GM12872 (cell line): Measurements from ENCODE around the gene LRP3.

Experiments
- TF ChIP-seq, protein P1 (sequence below): IDR thresholded peaks from 3 replicates; pipeline ENCODE4 v1.5.1; 2011; ENCODE audit warnings: low read depth, mild to moderate bottlenecking, low read length, moderate library complexity; ENCODE audit not compliant: insufficient read depth

The LRP3 gene

DNA sequence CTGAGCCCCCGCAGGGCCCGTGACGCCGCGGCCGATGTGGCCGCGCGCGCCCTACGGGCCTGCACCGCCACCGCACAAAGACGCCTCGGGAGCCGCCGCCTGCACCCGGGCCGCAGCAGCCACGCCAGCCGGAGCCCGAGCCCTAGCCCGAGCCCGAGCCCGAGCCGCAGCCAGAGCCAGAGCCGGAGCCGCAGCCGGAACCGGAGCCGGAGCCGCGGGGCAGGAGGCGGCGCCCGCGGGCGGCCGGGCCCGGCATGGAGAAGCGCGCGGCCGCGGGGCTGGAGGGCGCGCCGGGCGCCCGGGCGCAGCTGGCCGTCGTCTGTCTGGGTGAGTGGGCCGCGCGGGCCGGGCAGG is 379 bp downstream of the LRP3 start:
- TF ChIP-seq, protein P1, sequence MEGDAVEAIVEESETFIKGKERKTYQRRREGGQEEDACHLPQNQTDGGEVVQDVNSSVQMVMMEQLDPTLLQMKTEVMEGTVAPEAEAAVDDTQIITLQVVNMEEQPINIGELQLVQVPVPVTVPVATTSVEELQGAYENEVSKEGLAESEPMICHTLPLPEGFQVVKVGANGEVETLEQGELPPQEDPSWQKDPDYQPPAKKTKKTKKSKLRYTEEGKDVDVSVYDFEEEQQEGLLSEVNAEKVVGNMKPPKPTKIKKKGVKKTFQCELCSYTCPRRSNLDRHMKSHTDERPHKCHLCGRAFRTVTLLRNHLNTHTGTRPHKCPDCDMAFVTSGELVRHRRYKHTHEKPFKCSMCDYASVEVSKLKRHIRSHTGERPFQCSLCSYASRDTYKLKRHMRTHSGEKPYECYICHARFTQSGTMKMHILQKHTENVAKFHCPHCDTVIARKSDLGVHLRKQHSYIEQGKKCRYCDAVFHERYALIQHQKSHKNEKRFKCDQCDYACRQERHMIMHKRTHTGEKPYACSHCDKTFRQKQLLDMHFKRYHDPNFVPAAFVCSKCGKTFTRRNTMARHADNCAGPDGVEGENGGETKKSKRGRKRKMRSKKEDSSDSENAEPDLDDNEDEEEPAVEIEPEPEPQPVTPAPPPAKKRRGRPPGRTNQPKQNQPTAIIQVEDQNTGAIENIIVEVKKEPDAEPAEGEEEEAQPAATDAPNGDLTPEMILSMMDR: no peak

DNA sequence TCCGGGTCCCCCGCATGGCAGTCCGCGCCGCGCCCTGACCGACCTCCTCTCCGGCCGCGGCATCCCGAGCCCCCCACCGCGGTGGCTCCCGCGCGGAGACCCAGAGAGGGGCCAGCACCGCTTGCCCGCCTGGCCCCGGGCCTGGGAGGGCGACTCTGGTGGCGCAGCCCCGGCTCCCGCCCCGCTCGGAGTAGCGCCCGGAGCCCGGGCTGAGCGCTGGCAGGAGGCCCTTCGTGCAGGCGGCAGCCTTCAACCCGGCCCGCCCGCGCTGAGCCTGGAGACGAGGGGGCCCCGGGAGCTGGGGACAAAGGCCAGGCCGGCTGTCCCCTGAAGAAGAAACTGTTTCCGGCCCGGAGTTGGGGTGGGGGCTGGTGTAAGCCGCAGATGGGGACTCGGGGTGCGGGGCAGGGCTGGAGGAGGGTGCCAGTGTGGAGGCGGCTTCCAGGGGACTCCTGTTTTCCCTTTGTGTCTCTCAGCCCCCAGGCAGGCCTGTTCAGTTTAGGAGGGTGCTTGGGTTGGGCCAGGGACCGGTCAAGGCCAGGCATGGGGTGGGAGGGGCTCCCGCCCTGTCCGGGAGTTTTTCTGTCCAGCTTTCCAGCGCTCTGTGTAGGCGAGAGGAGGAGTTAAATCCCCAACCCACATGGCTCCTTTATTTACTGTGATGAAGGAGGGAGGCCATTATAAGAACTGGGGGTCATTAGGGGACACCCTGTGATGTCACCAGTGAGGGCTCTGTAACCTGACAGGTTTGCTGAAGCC is 935 bp downstream of the LRP3 start:
- TF ChIP-seq, protein P1: no peak

DNA sequence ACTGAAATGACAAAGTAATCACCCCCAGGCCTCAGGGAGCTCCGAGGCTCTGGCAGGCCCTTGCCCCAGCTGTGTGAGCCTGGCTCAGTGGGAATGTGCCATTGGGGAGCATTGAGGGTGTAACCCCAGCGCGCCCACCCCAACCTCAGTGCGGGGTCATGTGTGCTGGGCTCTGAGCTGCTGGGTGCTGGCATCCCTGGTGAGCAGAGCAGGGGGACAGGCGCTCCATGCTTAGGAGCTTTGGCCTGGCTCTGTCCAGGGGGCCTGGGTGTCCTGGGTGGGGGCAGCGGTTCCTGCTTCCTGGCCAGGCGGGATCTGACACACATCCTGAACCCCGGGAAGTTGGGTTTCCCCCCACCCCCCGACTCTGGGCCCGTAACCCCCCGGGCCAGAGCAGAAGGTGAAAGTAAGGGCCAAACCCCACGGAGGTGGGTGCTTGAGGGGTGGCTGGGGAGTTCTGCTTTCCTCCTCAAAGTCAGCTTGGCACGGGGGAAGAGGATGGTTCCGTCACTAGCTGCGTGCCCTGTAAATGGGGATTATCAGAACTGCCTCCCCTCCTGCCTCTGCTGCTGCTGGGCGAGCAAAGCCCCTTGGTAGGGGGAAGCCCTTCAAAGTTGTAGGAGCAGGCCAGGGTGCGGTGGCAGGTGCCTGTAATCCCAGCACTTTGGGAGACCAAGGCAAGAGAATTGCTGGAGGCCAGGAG is 1.7 kb downstream of the LRP3 start:
- TF ChIP-seq, protein P1: no peak

DNA sequence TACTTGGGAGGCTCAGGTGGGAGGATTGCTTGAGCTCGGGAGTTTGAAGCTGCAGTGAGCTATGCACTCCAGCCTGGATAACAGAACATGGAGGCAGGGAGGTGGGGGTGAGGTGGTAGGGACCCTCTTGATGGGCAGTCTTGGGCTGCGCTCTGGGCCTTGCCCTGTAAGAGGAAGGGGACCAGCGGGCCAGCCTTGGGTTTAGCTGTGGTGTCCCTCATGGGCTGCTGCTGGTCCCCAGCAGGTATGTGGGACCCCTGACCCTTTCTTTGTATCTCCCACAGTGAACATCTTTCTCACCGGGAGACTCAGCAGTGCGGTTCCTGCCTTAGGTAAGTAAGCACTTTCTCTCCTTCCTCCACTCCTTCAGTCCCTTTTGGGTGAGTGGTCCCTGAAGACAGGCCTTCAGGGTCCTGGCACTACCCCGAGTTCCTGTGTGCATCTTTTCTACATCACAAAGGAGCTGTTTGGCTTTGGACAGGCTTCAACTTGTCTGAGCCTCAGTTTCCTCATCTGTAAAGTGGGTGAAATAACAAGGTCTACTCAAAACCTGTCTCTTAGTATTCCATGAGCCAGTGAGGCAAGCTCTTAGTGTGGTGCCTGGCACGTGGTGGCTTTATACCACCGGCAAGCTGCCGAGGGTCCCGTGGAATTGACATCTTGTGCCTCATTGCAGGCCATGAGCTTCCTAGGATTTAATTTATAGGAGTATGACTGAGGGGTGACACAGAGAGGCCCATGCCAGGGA is 2.5 kb downstream of the LRP3 start:
- TF ChIP-seq, protein P1: no peak

DNA sequence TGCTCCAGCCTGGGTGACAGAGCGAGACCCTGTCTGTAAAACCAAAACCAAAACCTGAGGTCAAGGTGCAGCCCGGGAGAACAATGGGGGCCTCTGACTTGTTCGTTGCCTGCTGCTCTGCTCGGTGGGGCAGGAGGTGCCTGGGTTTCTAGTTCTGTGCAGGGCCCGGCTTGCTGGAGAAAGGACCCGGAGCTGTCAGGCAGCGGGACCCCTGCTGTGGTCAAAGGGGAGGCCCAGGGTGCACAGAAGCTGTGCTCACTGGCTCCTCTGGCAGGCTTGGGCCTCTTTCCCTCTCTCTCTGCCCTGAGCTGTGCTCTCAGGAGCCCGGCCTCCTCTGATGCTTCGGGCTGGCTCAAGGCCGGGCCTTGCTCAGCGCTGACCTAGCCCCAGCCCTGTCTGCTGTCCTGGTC is 3.5 kb downstream of the LRP3 start:
- TF ChIP-seq, protein P1: no peak

DNA sequence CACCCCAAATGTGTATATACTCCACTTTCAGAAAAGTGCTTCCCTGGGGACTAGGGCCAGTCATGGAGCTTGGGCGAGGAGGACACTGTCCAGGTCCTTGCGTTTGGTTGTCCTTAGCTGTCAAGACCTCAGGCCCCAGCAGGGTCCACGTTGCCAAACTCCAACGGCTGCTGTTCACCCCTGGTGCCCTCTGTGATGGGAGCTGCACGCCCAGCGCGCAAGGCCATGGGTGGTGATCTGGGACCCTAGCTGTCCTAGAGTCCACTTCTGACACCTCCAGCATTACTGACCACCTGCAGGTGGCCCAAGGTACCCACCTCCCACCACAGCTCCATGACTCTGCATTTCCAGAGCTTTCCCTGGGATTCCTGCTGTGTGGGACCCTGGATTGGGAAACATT is 4.0 kb downstream of the LRP3 start:
- TF ChIP-seq, protein P1: no peak
